PC-9 (cell line): ENCODE results near the gene RBM15B.

Source experiments
- EZH2 ChIP-seq: fragments of 200-600 bp; sonication (generic); IDR thresholded peaks from 2 replicates; pipeline ENCODE4 v1.8.0; 2017; ENCODE audit warnings: antibody characterized with exemption, low read depth
- TF ChIP-seq, protein P1 (sequence below): fragments of 200-600 bp; sonication (generic); conservative IDR thresholded peaks from 2 replicates; pipeline ENCODE4 v1.6.1; 2017; ENCODE audit warnings: mixed run types, antibody characterized with exemption, mild to moderate bottlenecking, moderate library complexity

DNA sequence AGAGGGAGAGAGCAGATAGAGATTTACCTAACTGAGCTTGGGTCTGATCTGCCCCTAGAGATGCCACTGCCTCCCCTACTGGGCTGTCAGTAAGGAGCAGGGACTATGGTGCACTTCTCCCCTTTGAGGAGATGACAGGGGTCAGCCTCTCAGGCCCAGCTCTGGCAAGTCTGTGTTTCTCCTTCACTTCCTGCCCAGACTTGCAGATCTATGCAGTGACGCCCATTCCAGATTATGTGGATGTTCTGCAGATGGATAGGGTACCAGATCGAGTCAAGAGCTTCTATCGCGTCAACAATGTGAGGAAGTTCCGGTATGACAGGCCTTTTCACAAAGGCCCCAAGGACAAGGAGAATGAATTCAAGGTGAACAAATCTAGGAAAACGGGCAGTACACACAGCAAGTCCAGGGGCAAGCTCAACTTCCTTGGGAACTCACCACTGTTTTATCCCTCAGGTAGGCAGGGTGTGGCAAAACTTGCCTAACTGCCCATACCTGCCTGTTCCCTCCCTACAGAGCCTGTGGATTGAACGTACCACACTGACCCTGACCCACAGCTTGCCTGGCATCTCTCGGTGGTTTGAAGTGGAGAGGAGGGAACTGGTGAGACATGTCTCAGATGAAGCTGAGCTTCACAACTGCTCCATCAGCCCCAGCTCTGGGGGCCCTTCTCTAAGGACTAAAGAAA, 35.0 kb upstream of the RBM15B start:
- TF ChIP-seq, protein P1, sequence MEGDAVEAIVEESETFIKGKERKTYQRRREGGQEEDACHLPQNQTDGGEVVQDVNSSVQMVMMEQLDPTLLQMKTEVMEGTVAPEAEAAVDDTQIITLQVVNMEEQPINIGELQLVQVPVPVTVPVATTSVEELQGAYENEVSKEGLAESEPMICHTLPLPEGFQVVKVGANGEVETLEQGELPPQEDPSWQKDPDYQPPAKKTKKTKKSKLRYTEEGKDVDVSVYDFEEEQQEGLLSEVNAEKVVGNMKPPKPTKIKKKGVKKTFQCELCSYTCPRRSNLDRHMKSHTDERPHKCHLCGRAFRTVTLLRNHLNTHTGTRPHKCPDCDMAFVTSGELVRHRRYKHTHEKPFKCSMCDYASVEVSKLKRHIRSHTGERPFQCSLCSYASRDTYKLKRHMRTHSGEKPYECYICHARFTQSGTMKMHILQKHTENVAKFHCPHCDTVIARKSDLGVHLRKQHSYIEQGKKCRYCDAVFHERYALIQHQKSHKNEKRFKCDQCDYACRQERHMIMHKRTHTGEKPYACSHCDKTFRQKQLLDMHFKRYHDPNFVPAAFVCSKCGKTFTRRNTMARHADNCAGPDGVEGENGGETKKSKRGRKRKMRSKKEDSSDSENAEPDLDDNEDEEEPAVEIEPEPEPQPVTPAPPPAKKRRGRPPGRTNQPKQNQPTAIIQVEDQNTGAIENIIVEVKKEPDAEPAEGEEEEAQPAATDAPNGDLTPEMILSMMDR: no peak
- no peak for TF ChIP-seq EZH2
